ENCODE results near the gene MARCHF10. TPM values are rescaled to one million over a fixed set of nuclear protein-coding genes. Genes with fewer than 3 reads are reported as not detected.

MARCHF10 gene
- total and polyA plus RNA-seq, 12 donors = 0.04 TPM; not detected in 11

DNA sequence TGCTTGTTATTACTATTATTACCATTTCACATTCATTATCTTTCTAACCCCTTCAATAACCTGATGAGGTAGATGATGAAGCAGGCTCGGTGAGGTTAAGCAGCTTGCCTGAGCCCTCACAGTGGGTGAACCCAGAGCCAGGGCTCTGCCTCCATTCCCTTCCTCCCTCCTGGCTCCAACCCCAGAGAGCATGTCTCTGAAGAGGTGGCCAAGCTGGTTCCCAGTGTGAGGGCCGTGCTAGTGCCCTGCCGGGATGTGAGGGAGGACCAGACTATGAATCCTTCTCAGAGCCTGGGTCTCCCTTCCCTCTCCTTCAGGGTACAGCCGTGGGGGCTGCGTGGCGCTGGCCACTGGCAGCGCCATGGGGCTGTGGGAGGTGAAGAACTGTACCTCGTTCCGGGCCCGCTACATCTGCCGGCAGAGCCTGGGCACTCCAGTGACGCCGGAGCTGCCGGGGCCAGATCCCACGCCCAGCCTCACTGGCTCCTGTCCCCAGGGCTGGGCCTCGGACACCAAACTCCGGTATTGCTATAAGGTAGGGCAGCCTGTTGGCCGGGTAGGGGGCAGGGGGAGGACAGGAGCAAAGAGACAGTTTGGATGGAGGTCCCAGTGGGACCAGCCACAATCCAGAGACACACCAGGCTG lies 131.0 kb downstream of the MARCHF10 start:
- Histone ChIP-seq H3K4me1 (peaks cover 0 to 10% (median under 1%) of the 10 kb centered on the region in 9 donors), H3K27me3 (no peaks in the 10 kb centered on the region), H3K36me3 (peaks cover 0 to 51% (median 0%) of the 10 kb centered on the region in 9 donors), H3K9me3 (no peaks in the 10 kb centered on the region), H3K4me3 (no peak overlapping the region), H3K27ac (no peak overlapping the region)
- no peak for TF ChIP-seq CTCF (IDR thresholded peaks at IDR 0.05)
- 96 to 98% methylated on average over 18 of the region's 18 CpGs for WGBS, 2 donors
- DNase-seq (no peak), ATAC-seq (no peak)
- intact Hi-C loops (cut with DNase I) = loop anchor here in 7 of 10 donors (5.0 to 10.0 kb wide), 2 partner anchors 50 to 728 kb away; partner anchors contain the start of gene MRC2 (in 1 of the 7)

DNA sequence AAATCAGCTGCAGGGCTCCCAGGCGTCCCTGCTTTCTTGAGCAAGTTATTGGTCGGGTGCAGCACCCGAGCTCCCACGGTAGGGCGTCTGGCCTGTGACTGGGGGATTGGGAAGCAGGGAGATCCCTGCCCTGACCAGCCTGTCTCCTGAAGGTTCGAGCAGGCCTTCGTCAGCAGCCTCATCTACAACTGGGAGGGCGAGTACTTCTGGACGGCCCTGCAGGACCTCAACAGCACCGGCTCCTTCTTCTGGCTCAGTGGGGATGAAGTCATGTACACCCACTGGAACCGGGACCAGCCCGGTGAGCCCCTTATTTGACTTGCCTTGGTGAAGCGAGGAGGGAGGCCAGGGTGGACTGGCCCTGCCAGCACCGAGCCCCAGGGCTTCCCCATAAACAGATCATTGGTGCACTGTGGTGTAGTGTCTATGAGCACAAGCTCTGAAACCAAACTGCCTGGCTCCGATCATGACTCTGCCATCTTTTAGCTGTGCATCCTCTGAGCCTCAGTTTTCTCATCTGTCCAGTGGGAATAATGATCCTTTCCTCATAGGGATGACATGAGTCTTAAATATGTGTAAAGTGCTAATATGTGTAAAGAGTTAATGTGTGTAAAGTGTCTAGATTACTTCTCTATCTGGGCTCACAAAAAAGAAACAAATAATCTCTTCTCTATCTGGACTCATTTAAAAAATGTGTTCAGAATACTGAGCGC lies 131.7 kb downstream of the MARCHF10 start:
- no peaks in the 10 kb centered on the region for H3K9me3 ChIP-seq
- H3K27ac ChIP-seq = no peak overlapping the region
- peaks cover 0 to 17% (median 5%) of the 10 kb centered on the region in 9 donors for H3K4me1 ChIP-seq
- no peak overlapping the region for H3K4me3 ChIP-seq
- TF ChIP-seq CTCF (IDR thresholded peaks at IDR 0.05) = no peak
- peaks cover 0 to 45% (median 0%) of the 10 kb centered on the region in 9 donors for H3K36me3 ChIP-seq
- DNase-seq (no peak), ATAC-seq (no peak)
- 96 to 97% methylated on average over 16 of the region's 16 CpGs for WGBS, 2 donors
- no peaks in the 10 kb centered on the region for H3K27me3 ChIP-seq
- intact Hi-C loops (cut with DNase I) = loop anchor here in 7 of 10 donors (5.0 to 10.0 kb wide), 2 partner anchors 49 to 728 kb away; partner anchors contain the start of gene MRC2 (in 1 of the 7)

- H3K4me3 ChIP-seq = no peak overlapping the region
- DNase-seq = no peak
- peaks cover 0 to 40% (median 0%) of the 10 kb centered on the region in 9 donors for H3K36me3 ChIP-seq
- no peak for ATAC-seq
- H3K9me3 ChIP-seq = no peaks in the 10 kb centered on the region
- 95 to 98% methylated on average over 4 of the region's 4 CpGs for WGBS, 2 donors
- peaks cover 0 to 17% (median 5%) of the 10 kb centered on the region in 9 donors for H3K4me1 ChIP-seq
- TF ChIP-seq CTCF (IDR thresholded peaks at IDR 0.05) = no peak
- H3K27me3 ChIP-seq = no peaks in the 10 kb centered on the region
- no peak overlapping the region for H3K27ac ChIP-seq
- intact Hi-C loops (cut with DNase I) = loop anchor here in 7 of 10 donors (5.0 to 10.0 kb wide), 2 partner anchors 48 to 729 kb away; partner anchors contain the start of gene MRC2 (in 1 of the 7)
Measured at GRCh38 chr17:62675701-62676100, 132.4 kb downstream of the MARCHF10 start.

- DNase-seq (no peak), ATAC-seq (peak in 2 of 8 donors; percentile 9 to 11)
- Histone ChIP-seq H3K27me3 (no peaks in the 10 kb centered on the region), H3K4me3 (no peak overlapping the region), H3K9me3 (no peaks in the 10 kb centered on the region), H3K27ac (no peak overlapping the region), H3K4me1 (peaks cover 0 to 17% (median 5%) of the 10 kb centered on the region in 9 donors), H3K36me3 (peaks cover 0 to 41% (median 0%) of the 10 kb centered on the region in 9 donors)
- intact Hi-C loops (cut with DNase I) = loop anchor here in 7 of 10 donors (5.0 to 10.0 kb wide), 2 partner anchors 48 to 730 kb away; partner anchors contain the start of gene MRC2 (in 1 of the 7)
- WGBS, 2 donors = 73 to 76% methylated on average over 12 of the region's 12 CpGs
- no peak for TF ChIP-seq CTCF (IDR thresholded peaks at IDR 0.05)
Measured at GRCh38 chr17:62675260-62675659, 132.9 kb downstream of the MARCHF10 start.
